CD14-positive monocyte (primary cell): ENCODE data around the gene ZC2HC1C. TPM values are rescaled to one million over a fixed set of nuclear protein-coding genes. Genes with fewer than 3 reads are reported as not detected.
"Not testable (repeated sequence)": the region's sequence is repeated elsewhere in the genome, so short reads cannot be mapped to it uniquely, and the experiment has no call there.

Experiments
- DNase-seq, 3 donors: peaks; one replicate each; pipeline ENCODE4 v3.0.0-alpha.2; 2011 to 2022
- H2AFZ ChIP-seq: 2 replicates; pipeline ENCODE4 v1.6.0; 2012; ENCODE audit warnings: mild to moderate bottlenecking, low read depth, low read length, inconsistent platforms; ENCODE audit not compliant: insufficient read depth, poor library complexity, severe bottlenecking
- H3K27ac ChIP-seq, 2 donors: 1 replicate in 1 of 2; 2 replicates in 1 of 2; pipeline ENCODE4 v1.5.1; 2012 to 2013; ENCODE audit warnings: low read length in 2 of 2, control low read depth in 1 of 2, inconsistent platforms in 1 of 2, low read depth in 1 of 2, mild to moderate bottlenecking in 1 of 2
- H3K27me3 ChIP-seq, 2 donors: one replicate each; pipeline versions ENCODE4 v1.6.0 to v1.6.1; 2011 to 2013; ENCODE audit warnings: low read length in 2 of 2; ENCODE audit not compliant: control insufficient read depth in 2 of 2, insufficient read depth in 2 of 2
- H3K36me3 ChIP-seq, 2 donors: replicated peaks in 1 of 2; 1 replicate in 1 of 2; 2 replicates in 1 of 2; pipeline versions ENCODE4 v1.5.1 to v1.6.1; 2012 to 2013; ENCODE audit warnings: low read length in 2 of 2, control low read depth in 1 of 2, inconsistent platforms in 1 of 2, mild to moderate bottlenecking in 1 of 2; ENCODE audit not compliant: insufficient read depth in 2 of 2, control insufficient read depth in 1 of 2
- H3K4me1 ChIP-seq, 2 donors: 1 replicate in 1 of 2; 2 replicates in 1 of 2; pipeline versions ENCODE4 v1.5.1 to v1.6.1; 2012 to 2013; ENCODE audit warnings: low read length in 2 of 2, control low read depth in 1 of 2, inconsistent platforms in 1 of 2, mild to moderate bottlenecking in 1 of 2, moderate library complexity in 1 of 2; ENCODE audit not compliant: insufficient read depth in 2 of 2, control insufficient read depth in 1 of 2
- H3K4me2 ChIP-seq: replicated peaks from 2 replicates; pipeline ENCODE3; 2012; ENCODE audit warnings: low read length, moderate library complexity, mild to moderate bottlenecking; ENCODE audit not compliant: poor library complexity, severe bottlenecking; ENCODE audit errors: extremely low read depth
- H3K4me3 ChIP-seq, 3 experiments: fragments of 200-600 bp in 1 of 3; sonication (generic) in 1 of 3; replicated peaks in 1 of 3; 1 replicate in 2 of 3; 2 replicates in 1 of 3; pipeline ENCODE4 v1.5.1; 2011 to 2013; ENCODE audit warnings: low read length in 3 of 3, mild to moderate bottlenecking in 3 of 3, control low read depth in 2 of 3, low read depth in 2 of 3, inconsistent platforms in 1 of 3, moderate library complexity in 1 of 3
- H3K79me2 ChIP-seq: 2 replicates; pipeline ENCODE4 v1.6.0; 2012; ENCODE audit warnings: mild to moderate bottlenecking, control low read depth, inconsistent platforms, low read length, moderate library complexity; ENCODE audit not compliant: insufficient read depth
- H3K9ac ChIP-seq: 2 replicates; pipeline ENCODE4 v1.6.0; 2017; ENCODE audit warnings: low read length, mild to moderate bottlenecking; ENCODE audit not compliant: insufficient read depth, poor library complexity, severe bottlenecking
- H3K9me3 ChIP-seq, 2 donors: replicated peaks in 1 of 2; 1 replicate in 1 of 2; 2 replicates in 1 of 2; pipeline versions ENCODE4 v1.5.1 to v1.6.1; 2012 to 2013; ENCODE audit warnings: low read length in 2 of 2, control low read depth in 1 of 2; ENCODE audit not compliant: control insufficient read depth in 1 of 2, insufficient read depth in 1 of 2
- H4K20me1 ChIP-seq: 2 replicates; pipeline ENCODE4 v1.6.0; 2012; ENCODE audit warnings: mild to moderate bottlenecking, low read length, control low read depth, moderate library complexity; ENCODE audit not compliant: insufficient read depth
- H3K27ac Mint-ChIP-seq, 7 donors: one replicate each; pipeline ENCODE4 v1.8.0; 2020; ENCODE audit warnings: mild to moderate bottlenecking in 7 of 7, mixed read lengths in 7 of 7, moderate library complexity in 6 of 7, inconsistent platforms in 2 of 7
- H3K27me3 Mint-ChIP-seq, 3 donors: one replicate each; pipeline ENCODE4 v1.8.0; 2021 to 2022; ENCODE audit warnings: low read depth in 3 of 3, mild to moderate bottlenecking in 3 of 3, mixed read lengths in 3 of 3, moderate library complexity in 3 of 3, inconsistent platforms in 1 of 3
- H3K36me3 Mint-ChIP-seq, 2 donors: one replicate each; pipeline ENCODE4 v1.8.0; 2020; ENCODE audit warnings: mixed read lengths in 2 of 2, inconsistent platforms in 1 of 2, mild to moderate bottlenecking in 1 of 2
- H3K4me1 Mint-ChIP-seq: one replicate; pipeline ENCODE4 v1.8.0; 2020; ENCODE audit warnings: mild to moderate bottlenecking, mixed read lengths
- H3K4me3 Mint-ChIP-seq, 2 donors: one replicate each; pipeline ENCODE4 v1.8.0; 2020; ENCODE audit warnings: mild to moderate bottlenecking in 2 of 2, mixed read lengths in 2 of 2, moderate library complexity in 1 of 2
- H3K9me3 Mint-ChIP-seq, 7 donors: one replicate each; pipeline ENCODE4 v1.8.0; 2020 to 2022; ENCODE audit warnings: mixed read lengths in 7 of 7, mild to moderate bottlenecking in 6 of 7, moderate library complexity in 6 of 7, inconsistent platforms in 2 of 7
- WGBS: methylation state at CpG from one replicate; pipeline ENCODE4 v1.1.5; 2013; ENCODE audit warnings: missing lambda C conversion rate; ENCODE audit not compliant: insufficient coverage; 5-methylcytosine and 5-hydroxymethylcytosine counted together
- intact Hi-C, 2 donors: fragments of 100-400 bp; cut with micrococcal nuclease; formaldehyde crosslinking; loops; one replicate each; pipeline versions ENCODE4 v1.15.0 to v1.15.1; 2023
- polyA plus RNA-seq, 3 donors: library from polyadenylated mRNA; depleted of rRNA in 1 of 3; unstranded in 2 of 3; stranded (reverse) in 1 of 3; fragments of 300-500 nt in 2 of 3; fragments of >200 nt in 1 of 3; fragmentation: Illumina TruSeq in 2 of 3; gene quantifications; 1 replicate in 2 of 3; 2 replicates in 1 of 3; pipeline ENCODE4 v1.2.3, GENCODE V29; 2012 to 2021
- TF ChIP-seq, protein P1 (sequence below): fragments of 200-600 bp; IDR thresholded peaks from one replicate; pipeline ENCODE4 v1.8.0; 2022; ENCODE audit warnings: antibody characterized with exemption, mild to moderate bottlenecking

Gene ZC2HC1C
- polyA plus RNA-seq, 3 donors = 0.08 TPM; not detected in 2

DNA sequence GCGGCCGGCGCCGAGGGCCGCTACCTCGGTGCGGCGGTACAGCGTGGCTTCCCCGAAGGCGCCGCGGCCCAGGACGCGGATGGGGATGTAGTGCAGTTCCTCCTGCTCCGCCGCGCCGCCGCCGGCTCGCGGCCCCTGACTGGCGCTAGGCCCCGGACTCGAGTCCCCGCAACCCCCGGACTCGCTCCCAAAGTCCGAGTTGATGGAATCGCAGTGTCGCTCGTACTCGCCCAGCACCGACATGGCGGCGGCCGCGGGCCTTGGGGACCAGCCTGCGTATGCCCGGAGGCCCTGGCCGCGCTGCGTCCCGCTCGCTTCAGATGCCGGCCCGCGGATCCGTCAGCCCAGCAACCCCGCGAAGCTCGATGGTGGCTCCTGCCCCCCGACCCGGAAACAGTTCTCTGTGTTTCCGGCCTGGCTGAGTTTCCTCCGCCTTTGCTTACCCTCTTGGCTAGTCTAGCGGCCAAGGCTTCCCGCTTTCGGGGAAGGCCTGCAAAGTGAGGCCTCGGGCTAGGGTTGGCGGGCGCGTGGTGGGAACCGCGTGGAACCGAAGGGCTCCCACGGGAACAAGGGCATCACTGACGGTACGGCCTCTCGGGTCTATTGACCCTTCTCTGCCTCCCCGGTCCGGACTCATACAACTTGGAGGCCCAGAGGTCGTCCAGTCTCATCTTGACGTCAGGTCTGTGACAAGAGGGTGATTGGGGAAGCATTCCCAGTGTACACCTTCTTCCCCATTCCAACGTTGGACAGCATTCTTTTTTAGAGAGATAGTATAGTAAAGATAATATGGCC, 57.4 kb downstream of the ZC2HC1C start, which contains the start of gene NEK9:
TSS of gene NEK9 (minus strand) at position 370 of the 795 bp plus-strand sequence. CDS start at position 243, 127 bp downstream.
- Mint-ChIP-seq H3K27ac (peak within 1 kb of the TSS; percentile 97 to 99 (median 98)), H3K36me3 (peaks cover 8 to 26% of the 10 kb centered on the region in 2 donors), H3K27me3 (peaks cover 0 to 1% (median 0%) of the 10 kb centered on the region in 3 donors), H3K4me1 (peaks cover 49% of the 10 kb centered on the region), H3K9me3 (no peaks in the 10 kb centered on the region), H3K4me3 (peak within 1 kb of the TSS; percentile 82 to 95)
- Histone ChIP-seq H3K27ac (peak within 1 kb of the TSS; percentile 91 to 97), H3K4me2 (peak within 1 kb of the TSS; percentile 86), H3K27me3 (no peaks in the 10 kb centered on the region), H3K79me2 (peaks cover 78% of the 10 kb centered on the region), H3K9me3 (no peaks in the 10 kb centered on the region), H3K4me1 (peaks cover 47 to 54% of the 10 kb centered on the region in 2 donors), H3K36me3 (peaks cover 0 to 2% of the 10 kb centered on the region in 2 donors), H4K20me1 (no peaks in the 10 kb centered on the region), H3K4me3 (peak within 1 kb of the TSS; percentile 61 to 78 (median 62)), H3K9ac (peak within 1 kb of the TSS; percentile 88), H2AFZ (peak within 1 kb of the TSS; percentile 94)
- intact Hi-C loops = loop anchor here in 1 of 2 donors (10.0 kb wide), 1 partner anchor 298 kb away; the partner anchor contains the start of gene JDP2
- under 1% methylated on average over 73 of the region's 76 CpGs for WGBS
- TF ChIP-seq, protein P1, sequence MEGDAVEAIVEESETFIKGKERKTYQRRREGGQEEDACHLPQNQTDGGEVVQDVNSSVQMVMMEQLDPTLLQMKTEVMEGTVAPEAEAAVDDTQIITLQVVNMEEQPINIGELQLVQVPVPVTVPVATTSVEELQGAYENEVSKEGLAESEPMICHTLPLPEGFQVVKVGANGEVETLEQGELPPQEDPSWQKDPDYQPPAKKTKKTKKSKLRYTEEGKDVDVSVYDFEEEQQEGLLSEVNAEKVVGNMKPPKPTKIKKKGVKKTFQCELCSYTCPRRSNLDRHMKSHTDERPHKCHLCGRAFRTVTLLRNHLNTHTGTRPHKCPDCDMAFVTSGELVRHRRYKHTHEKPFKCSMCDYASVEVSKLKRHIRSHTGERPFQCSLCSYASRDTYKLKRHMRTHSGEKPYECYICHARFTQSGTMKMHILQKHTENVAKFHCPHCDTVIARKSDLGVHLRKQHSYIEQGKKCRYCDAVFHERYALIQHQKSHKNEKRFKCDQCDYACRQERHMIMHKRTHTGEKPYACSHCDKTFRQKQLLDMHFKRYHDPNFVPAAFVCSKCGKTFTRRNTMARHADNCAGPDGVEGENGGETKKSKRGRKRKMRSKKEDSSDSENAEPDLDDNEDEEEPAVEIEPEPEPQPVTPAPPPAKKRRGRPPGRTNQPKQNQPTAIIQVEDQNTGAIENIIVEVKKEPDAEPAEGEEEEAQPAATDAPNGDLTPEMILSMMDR = no peak
- peak; percentile 77 to 86 (median 85) for DNase-seq

DNA sequence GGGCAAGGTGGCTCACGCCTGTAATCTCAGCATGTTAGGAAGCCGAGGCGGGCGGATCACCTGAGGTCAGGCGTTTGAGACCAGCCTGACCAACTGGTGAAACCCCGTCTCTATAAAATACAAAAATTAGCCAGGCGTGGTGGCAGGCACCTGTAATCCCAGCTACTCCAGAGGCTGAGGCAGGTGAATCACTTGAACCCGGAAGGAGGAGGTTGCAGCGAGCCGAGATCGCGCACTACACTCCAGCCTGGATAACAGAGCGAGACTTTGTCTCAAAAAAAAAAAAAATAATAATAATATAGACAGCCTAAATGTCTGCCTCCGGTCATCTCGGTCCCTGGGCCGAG, 58.0 kb downstream of the ZC2HC1C start:
- Histone ChIP-seq H3K27ac (peak overlapping the region; percentile 91 to 97), H3K4me1 (peaks cover 45 to 54% of the 10 kb centered on the region in 2 donors), H3K4me2 (peak overlapping the region; percentile 86), H3K9ac (peak overlapping the region; percentile 88), H2AFZ (peak overlapping the region; percentile 94), H3K79me2 (peaks cover 73% of the 10 kb centered on the region), H3K4me3 (peak overlapping the region; percentile 61 to 78 (median 62))
- peaks cover 8 to 28% of the 10 kb centered on the region in 2 donors for H3K36me3 Mint-ChIP-seq
- not testable (repeated sequence) for H3K9me3 ChIP-seq, H4K20me1 ChIP-seq, DNase-seq, H3K36me3 ChIP-seq, H3K27me3 ChIP-seq, H3K9me3 Mint-ChIP-seq, H3K27me3 Mint-ChIP-seq
- peak overlapping the region; percentile 97 to 99 (median 98) for H3K27ac Mint-ChIP-seq
- intact Hi-C loops = loop anchor here in 1 of 2 donors (10.0 kb wide), 1 partner anchor 297 kb away; the partner anchor contains the start of gene JDP2
- WGBS = 14% methylated on average over 8 of the region's 16 CpGs
- peak overlapping the region; percentile 82 to 95 for H3K4me3 Mint-ChIP-seq
- peaks cover 46% of the 10 kb centered on the region for H3K4me1 Mint-ChIP-seq
